ENCODE data around the gene IL31.
A peak's percentile ranks its signal among the peaks of the same experiment; 100 is the strongest.

- TF ChIP-seq SP1 (IDR thresholded peaks at IDR 0.05) = peak; percentile 99
- peak in 1 of 2 donors; percentile 70 for TF ChIP-seq JUND (IDR thresholded peaks at IDR 0.05)
- no peak for TF ChIP-seq FOXA1 (IDR thresholded peaks at IDR 0.05)
- peak; percentile 49 to 71 for TF ChIP-seq RAD21 (IDR thresholded peaks at IDR 0.05)
- TF ChIP-seq CTCF (IDR thresholded peaks at IDR 0.05; ENCODE audit: low read depth, low read length, missing input control) = peak; percentile 46
- TF ChIP-seq HNF4A (conservative IDR thresholded peaks at IDR 0.05) = peak; percentile 95 to 96
- peak; percentile 37 for TF ChIP-seq ATF3 (IDR thresholded peaks at IDR 0.05)
- peak; percentile 62 for TF ChIP-seq TAF1 (conservative IDR thresholded peaks at IDR 0.05)
- no peak for TF ChIP-seq ZBTB33 (IDR thresholded peaks at IDR 0.05)
- peak; percentile 31 for TF ChIP-seq REST (IDR thresholded peaks at IDR 0.05)
- TF ChIP-seq GABPA (IDR thresholded peaks at IDR 0.05 in 1 of 2, conservative IDR thresholded peaks at IDR 0.05 in 1 of 2) = peak in 1 of 2 donors; percentile 20
- peak; percentile 64 for TF ChIP-seq MAX (IDR thresholded peaks at IDR 0.05)
- TF ChIP-seq EGR1 (IDR thresholded peaks at IDR 0.05; ENCODE audit: low read depth in 2 of 2) = no peak
- peak; percentile 71 for TF ChIP-seq YY1 (IDR thresholded peaks at IDR 0.05)
Measured at GRCh38 chr12:122126713-122127597, 47.1 kb downstream of the IL31 start.

Measured in liver (tissue), 3 donors.